ENCODE measurements around the gene CEMIP.

GRCh38 chr15:80979538-80980200 lies 200.5 kb downstream of the CEMIP start:
- TF ChIP-seq HDGF (IDR thresholded peaks at IDR 0.05), result no peak
- TF ChIP-seq CTCF (IDR thresholded peaks at IDR 0.05 in 2 of 3, conservative IDR thresholded peaks at IDR 0.05 in 1 of 3; ENCODE audit: control insufficient read depth in 2 of 3, extremely low read depth in 1 of 3, insufficient read depth in 1 of 3, low read depth in 3 of 3, low read length in 3 of 3), result no peak
- TF ChIP-seq CBX5 (IDR thresholded peaks at IDR 0.05; ENCODE audit: low read depth), result no peak
- TF ChIP-seq POLR2A (IDR thresholded peaks at IDR 0.05; ENCODE audit: low read depth, low read length), result no peak
- no peak for TF ChIP-seq NR2C1 (IDR thresholded peaks at IDR 0.05)
- TF ChIP-seq ZNF207 (IDR thresholded peaks at IDR 0.05; ENCODE audit: borderline replicate concordance), result no peak
- TF ChIP-seq POLR2AphosphoS5 (IDR thresholded peaks at IDR 0.05; ENCODE audit: low read length), result no peak
- TF ChIP-seq, protein P1, sequence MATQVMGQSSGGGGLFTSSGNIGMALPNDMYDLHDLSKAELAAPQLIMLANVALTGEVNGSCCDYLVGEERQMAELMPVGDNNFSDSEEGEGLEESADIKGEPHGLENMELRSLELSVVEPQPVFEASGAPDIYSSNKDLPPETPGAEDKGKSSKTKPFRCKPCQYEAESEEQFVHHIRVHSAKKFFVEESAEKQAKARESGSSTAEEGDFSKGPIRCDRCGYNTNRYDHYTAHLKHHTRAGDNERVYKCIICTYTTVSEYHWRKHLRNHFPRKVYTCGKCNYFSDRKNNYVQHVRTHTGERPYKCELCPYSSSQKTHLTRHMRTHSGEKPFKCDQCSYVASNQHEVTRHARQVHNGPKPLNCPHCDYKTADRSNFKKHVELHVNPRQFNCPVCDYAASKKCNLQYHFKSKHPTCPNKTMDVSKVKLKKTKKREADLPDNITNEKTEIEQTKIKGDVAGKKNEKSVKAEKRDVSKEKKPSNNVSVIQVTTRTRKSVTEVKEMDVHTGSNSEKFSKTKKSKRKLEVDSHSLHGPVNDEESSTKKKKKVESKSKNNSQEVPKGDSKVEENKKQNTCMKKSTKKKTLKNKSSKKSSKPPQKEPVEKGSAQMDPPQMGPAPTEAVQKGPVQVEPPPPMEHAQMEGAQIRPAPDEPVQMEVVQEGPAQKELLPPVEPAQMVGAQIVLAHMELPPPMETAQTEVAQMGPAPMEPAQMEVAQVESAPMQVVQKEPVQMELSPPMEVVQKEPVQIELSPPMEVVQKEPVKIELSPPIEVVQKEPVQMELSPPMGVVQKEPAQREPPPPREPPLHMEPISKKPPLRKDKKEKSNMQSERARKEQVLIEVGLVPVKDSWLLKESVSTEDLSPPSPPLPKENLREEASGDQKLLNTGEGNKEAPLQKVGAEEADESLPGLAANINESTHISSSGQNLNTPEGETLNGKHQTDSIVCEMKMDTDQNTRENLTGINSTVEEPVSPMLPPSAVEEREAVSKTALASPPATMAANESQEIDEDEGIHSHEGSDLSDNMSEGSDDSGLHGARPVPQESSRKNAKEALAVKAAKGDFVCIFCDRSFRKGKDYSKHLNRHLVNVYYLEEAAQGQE (IDR thresholded peaks at IDR 0.05; ENCODE audit: low read depth, low read length), result no peak
- TF ChIP-seq KDM1A (IDR thresholded peaks at IDR 0.05; ENCODE audit: borderline replicate concordance), result no peak
- TF ChIP-seq EP300 (IDR thresholded peaks at IDR 0.05; ENCODE audit: borderline replicate concordance in 1 of 2, control insufficient read depth in 1 of 2, low read depth in 2 of 2, low read length in 2 of 2), result no peak
- no peak for TF ChIP-seq JUNB (IDR thresholded peaks at IDR 0.05)
- no peak for TF ChIP-seq TCF7 (IDR thresholded peaks at IDR 0.05; ENCODE audit: borderline replicate concordance)

Data from GM12878 (cell line).